T-helper 1 cell treated with Interleukin-12 subunit alpha and Interleukin-12 subunit beta and Interleukin-4 antibody, amounts not matched to agents 30 ng/mL and 1 ng/mL, for 36 hours (primary cell): ENCODE data around the gene C5orf15. TPM values are rescaled to one million over a fixed set of nuclear protein-coding genes. Genes with fewer than 3 reads are reported as not detected.
"Not testable (repeated sequence)": the region's sequence is repeated elsewhere in the genome, so short reads cannot be mapped to it uniquely, and the experiment has no call there.

Experiments
- intact Hi-C: fragments of 100-400 bp; cut with micrococcal nuclease; formaldehyde crosslinking; loops from one replicate; pipeline ENCODE4 v1.15.1; 2024
- total RNA-seq: library from RNA; stranded (reverse); gene quantifications from 2 replicates; pipeline ENCODE4 v1.2.3, GENCODE V29; 2022

The C5orf15 gene
- total RNA-seq, 1 donor from 2014 or later: 31.7 TPM

DNA sequence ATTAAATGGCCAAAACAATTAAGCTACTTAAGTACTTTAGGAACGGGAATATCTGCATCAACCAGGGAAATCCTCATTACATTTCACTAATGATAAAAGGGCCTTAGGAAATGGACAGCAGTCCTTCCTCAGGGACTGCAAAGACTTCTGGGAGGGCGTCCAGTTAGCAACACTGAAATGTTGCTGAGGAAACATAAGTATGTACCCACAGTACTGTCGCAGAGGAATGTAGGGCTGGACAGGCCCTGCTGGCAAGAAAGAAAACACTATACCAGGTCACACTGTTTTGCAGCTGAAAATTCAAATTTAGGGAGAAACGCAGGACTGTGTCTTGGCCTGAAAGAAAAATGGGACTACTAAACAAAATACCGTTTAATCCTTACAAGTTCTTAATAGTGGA, 1.3 kb downstream of the C5orf15 start:
- intact Hi-C loops: loop anchor here (5.0 to 10.0 kb wide), 5 partner anchors 145 to 1102 kb away; partner anchors contain the start of genes CAMLG, GDF9, JADE2 and TCF7

DNA sequence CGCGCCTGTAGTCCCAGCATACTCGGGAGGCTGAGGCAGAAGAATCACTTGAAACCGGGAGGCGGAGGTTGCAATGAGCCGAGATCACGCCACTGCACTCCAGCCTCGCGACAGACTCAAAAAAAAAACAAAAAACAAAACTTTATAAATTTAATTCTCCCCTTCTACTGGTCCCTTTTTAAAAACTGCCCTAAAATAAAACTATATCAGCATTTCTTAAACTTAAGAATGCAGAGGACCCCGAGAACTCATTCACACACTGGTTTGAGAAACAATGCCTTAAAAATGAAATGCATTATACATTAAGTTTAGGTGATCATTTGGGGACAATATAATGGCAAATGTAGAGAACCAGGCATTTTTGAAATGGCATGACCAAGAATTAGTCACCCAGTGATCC, 2.3 kb downstream of the C5orf15 start:
- intact Hi-C loops: loop anchor here (5.0 to 10.0 kb wide), 5 partner anchors 146 to 1101 kb away; partner anchors contain the start of genes CAMLG, GDF9, JADE2 and TCF7

GRCh38 chr5:133963493-133964128, 4.8 kb downstream of the C5orf15 start:
- intact Hi-C loops: loop anchor here (10.0 kb wide), 1 partner anchor 1099 kb away; the partner anchor contains the start of genes GDF9 and UQCRQ

- intact Hi-C loops: loop anchor here (10.0 kb wide), 1 partner anchor 1098 kb away; the partner anchor contains the start of genes GDF9 and UQCRQ
These were observed 5.5 kb downstream of the C5orf15 start for GRCh38 chr5:133962801-133963476.

GRCh38 chr5:133962131-133962530, 6.3 kb downstream of the C5orf15 start:
- intact Hi-C loops: loop anchor here (10.0 kb wide), 1 partner anchor 1097 kb away; the partner anchor contains the start of genes GDF9 and UQCRQ

GRCh38 chr5:133959643-133960042, 8.8 kb downstream of the C5orf15 start:
- intact Hi-C loops: loop anchor here (10.0 kb wide), 1 partner anchor 1095 kb away; the partner anchor contains the start of genes GDF9 and UQCRQ

GRCh38 chr5:133957591-133957990, 10.8 kb downstream of the C5orf15 start:
- intact Hi-C loops: no loop called here

- intact Hi-C loops: no loop called here
These were observed 11.3 kb downstream of the C5orf15 start for GRCh38 chr5:133957080-133957479.

GRCh38 chr5:133956196-133956595, 12.2 kb downstream of the C5orf15 start:
- intact Hi-C loops: not testable (repeated sequence)

DNA sequence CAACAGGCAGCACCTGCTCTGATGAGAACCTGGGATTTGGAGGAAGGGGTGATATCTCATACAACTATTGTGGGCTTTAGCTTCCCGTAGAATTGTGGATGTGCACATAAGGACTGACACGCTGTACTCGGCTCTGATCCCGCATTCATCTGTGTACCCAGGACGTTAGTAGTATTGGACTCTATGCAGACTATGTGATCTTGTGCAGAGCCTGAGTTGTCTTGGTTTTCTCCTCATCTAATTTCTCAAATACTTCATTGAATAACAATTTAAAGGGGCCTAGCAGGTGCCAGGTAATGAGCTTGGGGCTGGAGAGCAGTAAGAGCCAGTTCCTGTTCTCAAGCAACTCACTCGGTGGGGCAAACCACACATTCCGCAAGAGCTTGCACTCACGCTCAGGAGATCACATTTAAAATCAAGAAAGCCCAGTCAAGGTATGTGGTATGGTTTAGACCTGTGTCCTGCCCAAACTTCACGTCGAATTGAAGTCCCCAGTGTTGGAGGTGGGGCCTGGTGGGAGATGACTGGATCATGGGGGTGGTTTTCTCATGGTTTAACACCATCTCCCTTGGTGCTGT, 14.8 kb downstream of the C5orf15 start:
- intact Hi-C loops: no loop called here

DNA sequence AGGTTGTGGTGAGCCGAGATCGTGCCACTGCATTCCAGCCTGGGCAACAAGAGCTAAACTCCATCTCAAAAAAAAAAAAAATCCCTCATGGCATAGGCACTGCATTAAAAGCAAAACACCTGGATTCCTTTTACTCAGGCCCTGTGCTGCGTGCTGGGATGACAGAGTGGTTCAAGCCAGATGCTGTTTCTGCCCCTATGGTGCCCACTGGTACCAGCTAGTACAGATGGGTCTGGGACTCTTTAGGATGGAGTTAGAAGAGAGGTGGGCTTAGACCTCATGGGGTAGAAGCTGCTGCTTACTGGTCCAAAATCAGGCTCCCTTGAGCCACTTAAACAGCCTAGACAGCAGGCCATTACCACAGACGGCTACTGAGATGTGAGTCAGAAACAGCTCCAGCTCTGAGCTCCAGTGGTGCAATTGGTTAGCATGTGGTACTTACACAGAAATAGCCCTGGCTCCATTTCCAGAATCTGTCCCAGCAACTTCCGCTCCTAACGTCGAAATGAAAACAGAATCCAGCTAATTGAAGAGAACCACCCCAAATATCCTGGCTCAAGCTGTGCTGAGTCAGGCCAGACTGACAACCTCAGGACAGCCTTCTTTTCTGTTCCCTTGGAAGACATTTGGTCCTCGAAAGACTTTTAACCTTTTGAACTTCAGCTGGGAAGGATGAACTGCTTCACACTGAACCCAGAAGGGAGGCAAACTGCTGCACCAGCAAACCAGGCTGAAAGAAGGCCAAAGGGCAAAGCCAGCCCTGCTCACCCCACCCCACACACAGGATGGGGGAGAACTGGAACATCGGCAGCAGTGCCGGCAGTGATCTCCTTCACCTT, 15.5 kb downstream of the C5orf15 start:
- intact Hi-C loops: no loop called here

DNA sequence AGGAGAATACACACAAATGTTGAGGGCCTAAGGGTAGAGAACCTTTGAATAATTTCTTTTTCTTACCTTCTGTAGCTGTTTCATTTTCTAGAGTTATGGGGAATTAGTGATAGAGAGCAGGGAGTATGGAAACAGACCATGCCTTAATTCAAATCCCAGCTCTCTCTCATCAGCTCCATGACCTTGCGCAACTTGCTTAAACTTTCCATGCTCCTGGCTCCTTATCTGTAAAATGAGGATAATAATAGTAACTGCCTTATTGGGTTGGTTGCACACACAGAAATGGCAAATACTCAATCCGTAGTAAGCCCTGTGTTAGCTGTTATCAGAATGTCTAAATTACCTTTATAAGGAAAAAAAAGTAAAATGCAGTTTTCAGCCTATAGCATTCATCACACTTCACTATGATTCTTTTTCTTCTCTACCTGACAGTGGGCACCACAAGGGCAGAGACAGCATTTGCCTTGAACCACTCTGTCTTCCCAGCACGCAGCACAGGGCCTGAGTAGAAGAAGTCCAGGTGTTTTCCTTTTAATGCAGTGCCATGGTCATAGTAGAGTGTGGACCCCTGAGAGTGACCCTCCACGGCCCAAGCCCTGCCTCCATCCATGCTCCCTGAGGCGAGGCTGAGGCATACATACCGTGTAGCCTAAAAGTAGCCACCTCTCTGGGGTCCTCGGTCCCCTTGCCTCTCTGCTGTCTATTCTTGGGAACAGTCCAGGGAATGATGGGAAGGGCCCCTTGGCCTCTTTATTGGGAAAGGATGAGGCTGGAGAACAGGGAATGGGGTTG, 17.4 kb downstream of the C5orf15 start:
- intact Hi-C loops: no loop called here

DNA sequence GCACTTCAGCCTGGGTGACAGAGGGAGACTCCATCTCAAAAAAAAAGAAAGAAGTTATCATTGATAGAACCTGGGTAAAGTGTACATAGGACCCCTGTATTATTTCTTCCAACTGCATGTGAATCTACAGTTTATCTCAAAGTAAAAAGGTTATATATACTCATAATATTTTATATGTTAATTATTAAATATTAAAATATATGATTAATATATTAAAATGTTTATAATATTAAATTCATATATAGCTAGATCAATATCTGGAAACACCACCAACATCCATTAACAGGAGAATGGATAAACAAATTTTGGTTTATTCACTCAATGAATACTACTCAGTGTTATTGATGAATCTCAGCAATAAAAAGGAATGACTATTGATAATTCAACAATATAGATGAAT, 19.7 kb downstream of the C5orf15 start:
- intact Hi-C loops: no loop called here

DNA sequence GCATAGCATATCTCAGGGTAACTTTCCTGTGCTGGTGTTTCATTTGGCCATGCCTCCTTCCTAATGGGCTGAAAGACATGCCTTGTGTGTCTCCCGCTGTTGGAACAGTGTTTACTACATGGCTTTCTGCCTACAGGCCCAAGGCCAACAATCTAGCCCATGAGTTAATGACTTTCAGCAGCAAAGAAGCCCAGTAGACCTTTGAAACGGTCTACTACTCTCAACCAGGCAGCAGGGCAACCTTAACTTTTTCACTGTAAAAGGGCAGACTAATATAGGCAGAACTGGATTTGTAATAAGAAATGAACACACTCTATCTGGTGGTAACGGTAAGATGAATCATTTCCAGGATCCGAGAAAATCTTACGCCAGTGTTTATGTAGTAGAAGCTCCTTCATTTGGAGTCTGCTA, 21.0 kb downstream of the C5orf15 start:
- intact Hi-C loops: no loop called here

DNA sequence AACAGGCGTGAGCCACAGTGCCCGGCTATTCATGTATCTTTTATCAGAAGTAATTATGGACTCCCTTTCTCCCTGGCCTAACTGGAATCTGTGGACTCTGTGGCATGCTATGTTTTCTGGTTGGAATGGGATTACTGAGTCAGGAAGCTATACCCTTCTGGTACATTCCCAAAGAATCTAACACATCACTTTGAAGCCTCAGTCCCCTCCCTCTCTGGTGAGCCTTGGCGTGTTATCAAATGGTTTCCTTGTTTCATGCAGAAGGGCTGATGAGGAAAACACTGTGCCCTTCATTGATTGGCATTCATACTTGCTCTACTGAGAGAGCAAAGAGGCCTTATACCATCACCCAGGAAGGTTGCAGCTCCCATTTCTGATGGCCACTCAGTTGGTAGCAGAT, 22.9 kb downstream of the C5orf15 start:
- intact Hi-C loops: loop anchor here (2.0 kb wide), 2 partner anchors 521 to 835 kb away; no protein-coding TSS in a partner anchor

GRCh38 chr5:133944263-133945185, 23.9 kb downstream of the C5orf15 start:
- intact Hi-C loops: loop anchor here (1.0 to 2.0 kb wide), 3 partner anchors 190 to 834 kb away; no protein-coding TSS in a partner anchor

DNA sequence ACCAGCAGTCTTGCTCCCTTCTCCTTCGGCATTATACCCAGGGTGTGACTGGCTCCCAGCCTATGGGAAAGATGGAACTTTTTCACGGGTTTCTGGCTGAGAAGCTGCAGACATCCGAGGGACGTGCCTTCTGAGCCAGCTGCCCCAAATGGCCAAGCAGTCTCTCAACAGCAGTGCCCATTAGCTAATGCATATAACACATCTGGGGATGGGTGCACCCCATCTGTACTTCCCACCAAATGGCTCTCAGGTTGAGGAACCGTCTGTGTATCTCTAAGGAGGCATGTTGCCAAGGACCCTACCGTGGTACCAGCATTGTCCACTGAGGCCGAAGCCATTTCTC, 25.0 kb downstream of the C5orf15 start:
- intact Hi-C loops: no loop called here

- intact Hi-C loops: no loop called here
These were observed 25.6 kb downstream of the C5orf15 start for GRCh38 chr5:133942614-133943474.
